IPS-NIHi7 (cell line): Measurements from ENCODE around the gene SPINK4.

Experiments
- DNase-seq: peaks from one replicate; pipeline ENCODE4 v3.0.0; 2012; ENCODE audit warnings: mixed read lengths; ENCODE audit errors: extremely low spot score

Gene SPINK4

GRCh38 chr9:33257276-33257675 is 17.3 kb downstream of the SPINK4 start:
- no peak for DNase-seq

GRCh38 chr9:33260372-33260771 is 20.4 kb downstream of the SPINK4 start:
- DNase-seq, result no peak

GRCh38 chr9:33263131-33264002 is 23.4 kb downstream of the SPINK4 start:
- DNase-seq, result no peak

GRCh38 chr9:33264003-33264472 is 24.1 kb downstream of the SPINK4 start:
- no peak for DNase-seq

- DNase-seq, result peak; percentile 99
Observed at GRCh38 chr9:33264473-33265177, 24.7 kb downstream of the SPINK4 start, which contains the start of the genes BAG1 and CHMP5. TSS of gene BAG1 (minus strand) at chr9:33264708. TSS of gene CHMP5 (plus strand) at chr9:33265049. CDS start at chr9:33265079, 30 bp downstream.

GRCh38 chr9:33265211-33265865 is 25.4 kb downstream of the SPINK4 start:
- no peak for DNase-seq

GRCh38 chr9:33267151-33267767 is 27.3 kb downstream of the SPINK4 start:
- no peak for DNase-seq

- no peak for DNase-seq
Observed at GRCh38 chr9:33270146-33270545, 30.2 kb downstream of the SPINK4 start.

- DNase-seq, result no peak
Observed at GRCh38 chr9:33272061-33272460, 32.1 kb downstream of the SPINK4 start.

- DNase-seq, result no peak
Observed at GRCh38 chr9:33273266-33273971, 33.5 kb downstream of the SPINK4 start.

GRCh38 chr9:33273972-33274328 is 34.0 kb downstream of the SPINK4 start:
- no peak for DNase-seq

GRCh38 chr9:33277484-33277883 is 37.5 kb downstream of the SPINK4 start:
- DNase-seq, result no peak

- no peak for DNase-seq
Observed at GRCh38 chr9:33285502-33285901, 45.5 kb downstream of the SPINK4 start.

- peak; percentile 64 for DNase-seq
Observed at GRCh38 chr9:33287087-33287490, 47.1 kb downstream of the SPINK4 start.

- no peak for DNase-seq
Observed at GRCh38 chr9:33288235-33288634, 48.3 kb downstream of the SPINK4 start.

- DNase-seq, result no peak
Observed at GRCh38 chr9:33288828-33289483, 49.0 kb downstream of the SPINK4 start.

- no peak for DNase-seq
Observed at GRCh38 chr9:33289496-33289895, 49.5 kb downstream of the SPINK4 start.

GRCh38 chr9:33289936-33290246 is 49.9 kb downstream of the SPINK4 start:
- DNase-seq, result no peak

- DNase-seq, result peak; percentile 97
Observed at GRCh38 chr9:33290247-33291030, 50.5 kb downstream of the SPINK4 start, which contains the start of gene NFX1. TSS of gene NFX1 (plus strand) at chr9:33290516. CDS start at chr9:33290573, 57 bp downstream.

GRCh38 chr9:33291031-33291397 is 51.0 kb downstream of the SPINK4 start:
- DNase-seq, result no peak
